ENCODE data around the gene ADORA2B.
A peak's percentile ranks its signal among the peaks of the same experiment; 100 is the strongest.
"Not testable (repeated sequence)": the region's sequence is repeated elsewhere in the genome, so short reads cannot be mapped to it uniquely, and the experiment has no call there.

ADORA2B gene

GRCh38 chr17:15955793-15956541 lies 11.0 kb downstream of the ADORA2B start:
- no peak for DNase-seq

GRCh38 chr17:15957206-15957605 lies 12.3 kb downstream of the ADORA2B start:
- DNase-seq, result no peak

- no peak for DNase-seq
Observed at GRCh38 chr17:15957608-15958307, 12.8 kb downstream of the ADORA2B start.

GRCh38 chr17:15958484-15958854 lies 13.5 kb downstream of the ADORA2B start:
- DNase-seq, result no peak

GRCh38 chr17:15963670-15964110 lies 18.8 kb downstream of the ADORA2B start:
- no peak for DNase-seq

GRCh38 chr17:15965528-15965927 lies 20.6 kb downstream of the ADORA2B start:
- no peak for DNase-seq

- DNase-seq, result peak; percentile 78
Observed at GRCh38 chr17:15966183-15966878, 21.4 kb downstream of the ADORA2B start.

- DNase-seq, result no peak
Observed at GRCh38 chr17:15966879-15967248, 21.9 kb downstream of the ADORA2B start.

GRCh38 chr17:15967706-15968399 lies 22.9 kb downstream of the ADORA2B start:
- no peak for DNase-seq

GRCh38 chr17:15969463-15969862 lies 24.5 kb downstream of the ADORA2B start:
- no peak for DNase-seq

GRCh38 chr17:15970500-15970899 lies 25.6 kb downstream of the ADORA2B start:
- no peak for DNase-seq

- no peak for DNase-seq
Observed at GRCh38 chr17:15971098-15971678, 26.3 kb downstream of the ADORA2B start.

- no peak for DNase-seq
Observed at GRCh38 chr17:15971882-15972281, 27.0 kb downstream of the ADORA2B start.

- no peak for DNase-seq
Observed at GRCh38 chr17:15972497-15972951, 27.6 kb downstream of the ADORA2B start.

- DNase-seq, result no peak
Observed at GRCh38 chr17:15973016-15973415, 28.1 kb downstream of the ADORA2B start.

GRCh38 chr17:15973834-15974233 lies 28.9 kb downstream of the ADORA2B start:
- no peak for DNase-seq

- no peak for DNase-seq
Observed at GRCh38 chr17:15977894-15978293, 33.0 kb downstream of the ADORA2B start.

- DNase-seq, result no peak
Observed at GRCh38 chr17:15978606-15979005, 33.7 kb downstream of the ADORA2B start.

GRCh38 chr17:15979013-15979412 lies 34.1 kb downstream of the ADORA2B start:
- not testable (repeated sequence) for DNase-seq

- no peak for DNase-seq
Observed at GRCh38 chr17:15981208-15981607, 36.3 kb downstream of the ADORA2B start.

- no peak for DNase-seq
Observed at GRCh38 chr17:15981646-15982580, 37.0 kb downstream of the ADORA2B start.

GRCh38 chr17:15996322-15996721 lies 51.4 kb downstream of the ADORA2B start:
- no peak for DNase-seq

Measured in NCI-H748 treated with DMSO at 0.1 percent for 48 hours (cell line).